Gastroesophageal sphincter (tissue), 3 donors: Measurements from ENCODE around the gene PRAC2.

ENCODE experiments used
- CTCF ChIP-seq, 4 experiments: fragments of 200-600 bp in 2 of 4; fragments of 450-650 bp in 2 of 4; sonication (generic) in 1 of 4; IDR thresholded peaks; one replicate each; pipeline ENCODE4 v1.5.1; 2017 to 2019; ENCODE audit warnings: antibody characterized with exemption in 4 of 4, mild to moderate bottlenecking in 2 of 4, moderate library complexity in 2 of 4
- EP300 ChIP-seq: sonication (generic); formaldehyde crosslinking; IDR thresholded peaks from one replicate; pipeline ENCODE4 v1.6.1; 2017; ENCODE audit warnings: antibody characterized with exemption, mild to moderate bottlenecking
- POLR2A ChIP-seq, 2 donors: fragments of 450-650 bp; IDR thresholded peaks; one replicate each; pipeline ENCODE4 v1.6.1; 2017; ENCODE audit warnings: antibody characterized with exemption in 2 of 2, mild to moderate bottlenecking in 2 of 2, moderate library complexity in 1 of 2
- POLR2AphosphoS5 ChIP-seq: sonication (generic); formaldehyde crosslinking; IDR thresholded peaks from one replicate; pipeline ENCODE4 v1.6.1; 2017; ENCODE audit warnings: antibody characterized with exemption

- no peak for TF ChIP-seq POLR2AphosphoS5
- TF ChIP-seq POLR2A (IDR thresholded peaks at IDR 0.05): no peak
- TF ChIP-seq CTCF (IDR thresholded peaks at IDR 0.05): no peak
- TF ChIP-seq EP300: no peak
These were observed 5.5 kb downstream of the PRAC2 start, which contains the start of gene HOXB13 for GRCh38 chr17:48728232-48729231.
